NCI-H187 treated with DMSO at 0.1 percent for 48 hours (cell line): ENCODE data around the gene CTPS2.
"Not testable (repeated sequence)": the region's sequence is repeated elsewhere in the genome, so short reads cannot be mapped to it uniquely, and the experiment has no call there.

ENCODE experiments used
- DNase-seq: peaks from one replicate; lab custom pipeline; 2025; lab: John Stamatoyannopoulos, UW

CTPS2 gene

GRCh38 chrX:16654093-16654492, 58.4 kb downstream of the CTPS2 start:
- DNase-seq: no peak

GRCh38 chrX:16653424-16653823, 59.0 kb downstream of the CTPS2 start:
- no peak for DNase-seq

GRCh38 chrX:16651391-16652024, 61.0 kb downstream of the CTPS2 start:
- DNase-seq: no peak

GRCh38 chrX:16649858-16650257, 62.6 kb downstream of the CTPS2 start, which contains the start of gene S100G:
Gene S100G, plus strand, starts transcription at chrX:16650158. Its CDS starts 849 bp downstream, at chrX:16651007.
- DNase-seq: no peak

GRCh38 chrX:16646366-16647138, 65.9 kb downstream of the CTPS2 start:
- no peak for DNase-seq

GRCh38 chrX:16643176-16643575, 69.3 kb downstream of the CTPS2 start:
- no peak for DNase-seq

- DNase-seq: no peak
These were observed 71.6 kb downstream of the CTPS2 start for GRCh38 chrX:16640823-16641222.

GRCh38 chrX:16639966-16640365, 72.5 kb downstream of the CTPS2 start:
- DNase-seq: no peak

GRCh38 chrX:16638533-16638932, 73.9 kb downstream of the CTPS2 start:
- DNase-seq: no peak

GRCh38 chrX:16635596-16635995, 76.9 kb downstream of the CTPS2 start:
- DNase-seq: no peak

- no peak for DNase-seq
These were observed 77.4 kb downstream of the CTPS2 start for GRCh38 chrX:16635040-16635439.

- no peak for DNase-seq
These were observed 78.7 kb downstream of the CTPS2 start for GRCh38 chrX:16633754-16634153.

GRCh38 chrX:16629909-16630308, 82.6 kb downstream of the CTPS2 start:
- DNase-seq: no peak

GRCh38 chrX:16628946-16629595, 83.4 kb downstream of the CTPS2 start:
- no peak for DNase-seq

GRCh38 chrX:16628511-16628910, 84.0 kb downstream of the CTPS2 start:
- not testable (repeated sequence) for DNase-seq

- DNase-seq: no peak
These were observed 93.4 kb downstream of the CTPS2 start for GRCh38 chrX:16619024-16619423.

GRCh38 chrX:16618422-16618821, 94.0 kb downstream of the CTPS2 start:
- DNase-seq: no peak

- no peak for DNase-seq
These were observed 95.1 kb downstream of the CTPS2 start for GRCh38 chrX:16617382-16617781.

GRCh38 chrX:16612257-16612897, 100.1 kb downstream of the CTPS2 start:
- DNase-seq: no peak

GRCh38 chrX:16610654-16611053, 101.8 kb downstream of the CTPS2 start:
- DNase-seq: not testable (repeated sequence)

- DNase-seq: no peak
These were observed 102.3 kb downstream of the CTPS2 start for GRCh38 chrX:16610121-16610621.

GRCh38 chrX:16606142-16606720, 106.2 kb downstream of the CTPS2 start:
- no peak for DNase-seq
